H1 (cell line): ENCODE data around the gene NFYB. TPM values are rescaled to one million over a fixed set of nuclear protein-coding genes. Genes with fewer than 3 reads are reported as not detected.
"Not testable (repeated sequence)": the region's sequence is repeated elsewhere in the genome, so short reads cannot be mapped to it uniquely, and the experiment has no call there.

Experiments
- CTCF ChIA-PET: fragments of 300-600 bp; sonication (Branson Sonifier 250); formaldehyde crosslinking; loops from one replicate; lab custom pipeline; 2021; ENCODE audit not compliant: partially characterized antibody; lab: Charles Lee
- POLR2A ChIA-PET: fragments of 300-600 bp; sonication (Branson Sonifier 250); formaldehyde crosslinking; loops from one replicate; lab custom pipeline; 2021; ENCODE audit warnings: inconsistent platforms; ENCODE audit not compliant: partially characterized antibody; lab: Charles Lee
- DNase-seq, 2 experiments: peaks; one replicate each; pipeline versions ENCODE4 v3.0.0 to v3.0.0-alpha.2; 2010 to 2022; ENCODE audit warnings: low spot score in 2 of 2, low read depth in 1 of 2, mixed read lengths in 1 of 2
- FAIRE-seq: peaks from 2 replicates; lab custom pipeline; 2011; peaks lifted over from hg19 to GRCh38; lab: Jason Lieb, UNC
- H2AFZ ChIP-seq: 2 replicates; pipeline ENCODE4 v1.8.1; 2012; ENCODE audit warnings: low read length, inconsistent platforms
- H2AK5ac ChIP-seq: 2 replicates; pipeline ENCODE4 v1.6.1; 2013; ENCODE audit warnings: low read depth, low read length
- H2BK120ac ChIP-seq: replicated peaks from 2 replicates; pipeline ENCODE3; 2013; ENCODE audit warnings: low read depth, low read length, inconsistent platforms
- H2BK12ac ChIP-seq: 2 replicates; pipeline ENCODE4 v1.6.1; 2013; ENCODE audit warnings: low read depth, low read length
- H2BK15ac ChIP-seq: 2 replicates; pipeline ENCODE4 v1.6.1; 2013; ENCODE audit warnings: low read length
- H2BK20ac ChIP-seq: 2 replicates; pipeline ENCODE4 v1.6.1; 2013; ENCODE audit warnings: low read length
- H2BK5ac ChIP-seq: 2 replicates; pipeline ENCODE4 v1.6.1; 2013; ENCODE audit warnings: low read depth, low read length
- H3K14ac ChIP-seq: 2 replicates; pipeline ENCODE4 v1.6.1; 2013; ENCODE audit warnings: inconsistent platforms; ENCODE audit not compliant: insufficient read length
- H3K18ac ChIP-seq: 2 replicates; pipeline ENCODE4 v1.6.1; 2013; ENCODE audit warnings: low read length; ENCODE audit errors: extremely low read depth
- H3K23ac ChIP-seq: 2 replicates; pipeline ENCODE4 v1.6.1; 2013; ENCODE audit warnings: inconsistent platforms; ENCODE audit not compliant: insufficient read length
- H3K23me2 ChIP-seq: 2 replicates; pipeline ENCODE4 v1.6.1; 2013; ENCODE audit warnings: low read depth, low read length
- H3K27ac ChIP-seq: 2 replicates; pipeline ENCODE4 v1.6.1; 2011; ENCODE audit warnings: low read depth, low read length, inconsistent platforms
- H3K27me3 ChIP-seq, 4 experiments: replicated peaks in 1 of 4; 1 replicate in 1 of 4; 2 replicates in 3 of 4; pipeline versions ENCODE4 v1.6.1 to v1.8.1; 2011 to 2013; ENCODE audit warnings: low read length in 3 of 4, mild to moderate bottlenecking in 3 of 4, inconsistent platforms in 2 of 4, mixed read lengths in 2 of 4, moderate library complexity in 1 of 4; ENCODE audit not compliant: control insufficient read depth in 3 of 4, insufficient read depth in 3 of 4; ENCODE audit errors: extremely low read depth in 1 of 4
- H3K36me3 ChIP-seq, 4 experiments: 2 replicates each; pipeline versions ENCODE4 v1.6.1 to v1.8.1; 2011 to 2013; ENCODE audit warnings: mild to moderate bottlenecking in 4 of 4, low read length in 3 of 4, moderate library complexity in 2 of 4, control low read depth in 1 of 4, inconsistent platforms in 1 of 4; ENCODE audit not compliant: insufficient read depth in 4 of 4, control insufficient read depth in 2 of 4
- H3K4ac ChIP-seq: replicated peaks from 2 replicates; pipeline ENCODE3; 2013; ENCODE audit warnings: low read length, low read depth, mixed read lengths, inconsistent platforms; ENCODE audit not compliant: insufficient read length
- H3K4me1 ChIP-seq, 4 experiments: replicated peaks in 1 of 4; 1 replicate in 1 of 4; 2 replicates in 3 of 4; pipeline versions ENCODE4 v1.6.1 to v1.8.1; 2011 to 2013; ENCODE audit warnings: low read length in 3 of 4, inconsistent platforms in 2 of 4, mixed read lengths in 1 of 4; ENCODE audit not compliant: insufficient read depth in 4 of 4, control insufficient read depth in 3 of 4
- H3K4me2 ChIP-seq, 2 experiments: 2 replicates each; pipeline versions ENCODE4 v1.6.1 to v1.8.1; 2011 to 2013; ENCODE audit warnings: low read depth in 2 of 2, low read length in 2 of 2, control low read depth in 1 of 2, inconsistent platforms in 1 of 2, mild to moderate bottlenecking in 1 of 2; ENCODE audit not compliant: insufficient read depth in 1 of 2
- H3K4me3 ChIP-seq, 4 experiments: fragments of 200-600, 300-600 bp in 1 of 4; sonication (generic), shearing (Covaris generic), sonication (Bioruptor Twin) in 1 of 4; 2 replicates each; pipeline versions ENCODE4 v1.5.1 to v1.8.1; 2011 to 2016; ENCODE audit warnings: low read length in 4 of 4, low read depth in 3 of 4, control low read depth in 2 of 4, inconsistent platforms in 2 of 4, mild to moderate bottlenecking in 2 of 4, mixed read lengths in 1 of 4, moderate library complexity in 1 of 4; ENCODE audit not compliant: insufficient read depth in 2 of 4; ENCODE audit errors: extremely low read depth in 1 of 4
- H3K56ac ChIP-seq: replicated peaks from 2 replicates; pipeline ENCODE3; 2013; ENCODE audit warnings: low read depth, mild to moderate bottlenecking, mixed read lengths, low read length, inconsistent platforms; ENCODE audit not compliant: insufficient read length
- H3K79me1 ChIP-seq: 2 replicates; pipeline ENCODE4 v1.6.1; 2013; ENCODE audit warnings: low read depth, low read length, control low read depth
- H3K79me2 ChIP-seq, 2 experiments: 2 replicates each; pipeline versions ENCODE4 v1.6.1 to v1.8.1; 2012 to 2013; ENCODE audit warnings: low read length in 2 of 2, mild to moderate bottlenecking in 2 of 2, inconsistent platforms in 1 of 2; ENCODE audit not compliant: insufficient read depth in 2 of 2, control insufficient read depth in 1 of 2
- H3K9ac ChIP-seq, 4 experiments: replicated peaks in 1 of 4; 1 replicate in 1 of 4; 2 replicates in 3 of 4; pipeline versions ENCODE4 v1.6.1 to v1.8.1; 2011 to 2013; ENCODE audit warnings: low read depth in 3 of 4, low read length in 3 of 4, control low read depth in 2 of 4, mild to moderate bottlenecking in 2 of 4, moderate library complexity in 2 of 4, inconsistent platforms in 1 of 4; ENCODE audit errors: extremely low read depth in 1 of 4
- H3K9me3 ChIP-seq, 2 experiments: 2 replicates each; pipeline versions ENCODE4 v1.6.1 to v1.8.1; 2012 to 2013; ENCODE audit warnings: mild to moderate bottlenecking in 2 of 2, moderate library complexity in 2 of 2, control low read depth in 1 of 2, inconsistent platforms in 1 of 2, low read depth in 1 of 2, low read length in 1 of 2, mixed read lengths in 1 of 2; ENCODE audit not compliant: insufficient read depth in 2 of 2
- H4K20me1 ChIP-seq, 2 experiments: replicated peaks in 1 of 2; 2 replicates each; pipeline versions ENCODE3 to v1.8.1; 2011 to 2013; ENCODE audit warnings: inconsistent platforms in 2 of 2, low read length in 2 of 2, mild to moderate bottlenecking in 1 of 2; ENCODE audit not compliant: insufficient read depth in 2 of 2, control insufficient read depth in 1 of 2
- H4K5ac ChIP-seq: 2 replicates; pipeline ENCODE4 v1.6.1; 2013; ENCODE audit warnings: low read length, low read depth, mixed read lengths, inconsistent platforms; ENCODE audit not compliant: insufficient read length
- H4K8ac ChIP-seq: 2 replicates; pipeline ENCODE4 v1.8.0; 2013; ENCODE audit warnings: mild to moderate bottlenecking, moderate library complexity, low read length, inconsistent platforms; ENCODE audit not compliant: insufficient read depth; ENCODE audit errors: extremely low read depth
- H4K91ac ChIP-seq: replicated peaks from 2 replicates; pipeline ENCODE3; 2013; ENCODE audit warnings: low read length, mixed read lengths, inconsistent platforms; ENCODE audit not compliant: insufficient read length
- WGBS, 2 experiments: shearing (Covaris generic) in 1 of 2; methylation state at CpG; one replicate each; pipeline versions ENCODE4 v1.1.6 to v1.1.7; 2013 to 2015; ENCODE audit warnings: low lambda C conversion rate in 2 of 2, mixed read lengths in 2 of 2, inconsistent platforms in 1 of 2, low coverage in 1 of 2, missing lambda C conversion rate in 1 of 2; ENCODE audit not compliant: insufficient replicate concordance in 2 of 2, insufficient coverage in 1 of 2, insufficient read length in 1 of 2; ENCODE audit errors: extremely low coverage in 1 of 2, missing lambda C conversion rate in 1 of 2; 5-methylcytosine and 5-hydroxymethylcytosine counted together
- polyA plus RNA-seq, 7 experiments: library from polyadenylated mRNA; depleted of rRNA in 3 of 7; stranded (reverse) in 5 of 7; unstranded in 2 of 7; fragments of >200 nt in 5 of 7; fragments of 200-250 nt in 2 of 7; gene quantifications; 1 replicate in 5 of 7; 2 replicates in 1 of 7; 4 replicates in 1 of 7; pipeline versions ENCODE4 v1.2.1 to v1.2.3, GENCODE V29; 2011 to 2013; ENCODE audit warnings: missing spikeins in 2 of 7, mixed read lengths in 2 of 7
- total RNA-seq: library from RNA; stranded (reverse); fragmentation: NEBNext Ultra II Directional; extraction: Animal tissue kit (Norgen Biotek cat#: 25700); gene quantifications from 2 replicates; pipeline ENCODE4 v1.2.1, GENCODE V29; 2021

Gene NFYB
- total and polyA plus RNA-seq, 2 of the 8 experiments (the other 6 are each of a cell fraction or from before 2014, with no cell fraction given), result 29.1 to 43.5 TPM

DNA sequence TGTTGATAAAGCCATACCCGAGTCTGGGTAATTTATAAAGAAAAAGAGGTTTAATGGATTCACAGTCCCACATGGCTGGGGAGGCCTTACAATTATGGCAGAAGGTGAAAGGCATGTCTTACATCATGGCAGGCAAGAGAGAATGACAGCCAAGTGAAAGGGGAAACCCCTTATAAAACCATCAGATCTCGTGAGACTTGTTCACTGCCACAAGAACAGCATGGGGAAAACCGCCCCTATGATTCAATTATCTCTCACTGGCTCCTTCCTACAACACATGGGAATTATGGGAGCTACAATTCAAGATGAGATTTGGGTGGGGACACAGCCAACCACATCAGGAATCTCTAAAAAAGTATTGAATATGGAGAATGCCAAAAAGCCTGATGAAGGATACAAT, 25.0 kb upstream of the NFYB start:
- H2BK15ac ChIP-seq, CTCF ChIA-PET, H3K18ac ChIP-seq, H3K27ac ChIP-seq, H3K36me3 ChIP-seq, H3K27me3 ChIP-seq, H2BK20ac ChIP-seq, H2BK120ac ChIP-seq, H4K8ac ChIP-seq, H2AFZ ChIP-seq, H3K23me2 ChIP-seq, H3K79me2 ChIP-seq, H3K9ac ChIP-seq, H2BK5ac ChIP-seq, H2AK5ac ChIP-seq, H4K91ac ChIP-seq, H3K4ac ChIP-seq, H3K14ac ChIP-seq, DNase-seq, H3K23ac ChIP-seq, FAIRE-seq, H3K4me2 ChIP-seq, H4K5ac ChIP-seq, H3K4me3 ChIP-seq, H3K79me1 ChIP-seq, H3K4me1 ChIP-seq, H3K9me3 ChIP-seq, H3K56ac ChIP-seq, H4K20me1 ChIP-seq, H2BK12ac ChIP-seq, POLR2A ChIA-PET: not testable (repeated sequence)
- 87% methylated on average over 3 of the region's 3 CpGs; no CpG with 5 or more reads in 1 of the 2 experiments for WGBS, 2 experiments
